GM12878 (cell line): ENCODE measurements around the gene C14orf93. TPM values are rescaled to one million over a fixed set of nuclear protein-coding genes. Genes with fewer than 3 reads are reported as not detected.

Source experiments
- ATAC-seq: fragments of 200-7000 bp; cut with Tn5 transposase; 3 replicates; pipeline ENCODE4 v1.9.1; 2020; ENCODE audit warnings: mild to moderate bottlenecking, moderate library complexity
- BruUV-seq: library from RNA; stranded (reverse); fragments of 400-500 nt; replicated peaks from 2 replicates; lab custom pipeline; 2021; lab: Mats Ljungman, UMichigan
- CTCF ChIA-PET: fragments of 300-600 bp; sonication (Branson Sonifier 250); formaldehyde crosslinking; extraction: SDS; loops from one replicate; lab custom pipeline; 2021; ENCODE audit warnings: inconsistent platforms; lab: Yijun Ruan, JAX
- POLR2A ChIA-PET: fragments of 350-600 bp; formaldehyde crosslinking; extraction: SDS; loops from one replicate; lab custom pipeline; 2021; ENCODE audit warnings: inconsistent platforms; lab: Charles Lee
- RAD21 ChIA-PET: fragments of 300-600 bp; sonication (Branson Sonifier 250); formaldehyde crosslinking; loops from one replicate; lab custom pipeline; 2023; ENCODE audit warnings: antibody characterized with exemption; ENCODE audit not compliant: unreplicated experiment; lab: Charles Lee
- SMC1A ChIA-PET: fragments of 300-600 bp; sonication (Branson Sonifier 250); formaldehyde crosslinking; loops from one replicate; lab custom pipeline; 2023; ENCODE audit not compliant: unreplicated experiment, uncharacterized antibody; lab: Charles Lee
- DNase-seq: peaks from one replicate; pipeline ENCODE4 v3.0.0-alpha.2; 2011; ENCODE audit warnings: low read depth, low spot score
- FAIRE-seq: peaks from 3 replicates; lab custom pipeline; 2011; peaks lifted over from hg19 to GRCh38; lab: Jason Lieb, UNC
- H2AFZ ChIP-seq: 2 replicates; pipeline ENCODE4 v1.6.0; 2011; ENCODE audit warnings: low read depth, low read length, control low read depth; ENCODE audit not compliant: control insufficient read depth
- H3K27ac ChIP-seq: 2 replicates; pipeline ENCODE4 v1.5.1; 2011; ENCODE audit warnings: control low read depth; ENCODE audit not compliant: control insufficient read depth, insufficient read depth
- H3K27me3 ChIP-seq, 2 experiments: replicated peaks in 1 of 2; 2 replicates each; pipeline versions ENCODE4 v1.6.0 to v1.6.1; 2011; ENCODE audit warnings: low read length in 1 of 2; ENCODE audit not compliant: control insufficient read depth in 2 of 2, insufficient read depth in 2 of 2
- H3K36me3 ChIP-seq, 2 experiments: 2 replicates each; pipeline ENCODE4 v1.5.1; 2011; ENCODE audit warnings: low read length in 1 of 2; ENCODE audit not compliant: control insufficient read depth in 2 of 2, insufficient read depth in 2 of 2
- H3K4me1 ChIP-seq: 2 replicates; pipeline ENCODE4 v1.6.1; 2011; ENCODE audit warnings: mild to moderate bottlenecking, low read length, moderate library complexity, mixed read lengths; ENCODE audit not compliant: control insufficient read depth, insufficient read depth
- H3K4me2 ChIP-seq: 2 replicates; pipeline ENCODE4 v1.6.0; 2011; ENCODE audit warnings: control low read depth; ENCODE audit not compliant: control insufficient read depth, insufficient read depth
- H3K4me3 ChIP-seq: fragments of 200-600 bp; sonication (generic); 2 replicates; pipeline ENCODE4 v1.5.1; 2016
- H3K79me2 ChIP-seq: 2 replicates; pipeline ENCODE4 v1.6.0; 2011; ENCODE audit warnings: low read length; ENCODE audit not compliant: control insufficient read depth, insufficient read depth
- H3K9ac ChIP-seq: 2 replicates; pipeline ENCODE4 v1.8.0; 2011; ENCODE audit warnings: low read length, control low read depth, mixed read lengths; ENCODE audit not compliant: control insufficient read depth, insufficient read depth
- H3K9me3 ChIP-seq: replicated peaks from 3 replicates; pipeline ENCODE4 v1.5.1; 2011; ENCODE audit warnings: mild to moderate bottlenecking, low read length; ENCODE audit not compliant: control insufficient read depth, insufficient read depth
- H4K20me1 ChIP-seq: 2 replicates; pipeline ENCODE4 v1.6.0; 2011; ENCODE audit not compliant: control insufficient read depth, insufficient read depth
- BCL3 ChIP-seq: IDR thresholded peaks from 2 replicates; pipeline ENCODE4 v1.6.1; 2011; ENCODE audit warnings: borderline replicate concordance, low read depth, mild to moderate bottlenecking, moderate library complexity, low read length; ENCODE audit not compliant: insufficient read depth, poor library complexity, severe bottlenecking
- CEBPB ChIP-seq, 2 experiments: fragments of 150-350 bp in 1 of 2; IDR thresholded peaks; 2 replicates each; pipeline ENCODE4 v1.6.1; 2012 to 2014; ENCODE audit warnings: low read depth in 2 of 2, low read length in 2 of 2, borderline replicate concordance in 1 of 2, inconsistent platforms in 1 of 2
- EGR1 ChIP-seq, 2 experiments: IDR thresholded peaks; 1 replicate in 1 of 2; 2 replicates in 1 of 2; pipeline ENCODE4 v1.6.1; 2011 to 2012; ENCODE audit warnings: low read depth in 2 of 2, low read length in 2 of 2, borderline replicate concordance in 1 of 2, mild to moderate bottlenecking in 1 of 2, moderate library complexity in 1 of 2
- IKZF1 ChIP-seq: fragments of 450-650 bp; conservative IDR thresholded peaks from 2 replicates; pipeline ENCODE4 v1.6.1; 2017; ENCODE audit warnings: antibody characterized with exemption, mild to moderate bottlenecking
- NFYB ChIP-seq: IDR thresholded peaks from 2 replicates; pipeline ENCODE4 v1.6.1; 2011; ENCODE audit warnings: low read depth, mild to moderate bottlenecking, low read length, improper control_type of control experiment, moderate library complexity; ENCODE audit not compliant: insufficient read depth
- NKRF ChIP-seq: fragments of 450-650 bp; conservative IDR thresholded peaks from 2 replicates; pipeline ENCODE4 v1.6.1; 2017; ENCODE audit warnings: mild to moderate bottlenecking, moderate library complexity
- RELA ChIP-seq: fragments of 450-650 bp; IDR thresholded peaks from 2 replicates; pipeline ENCODE4 v1.8.0; 2014; ENCODE audit warnings: borderline replicate concordance; ENCODE audit not compliant: partially characterized antibody
- RFX5 ChIP-seq: IDR thresholded peaks from 2 replicates; pipeline ENCODE4 v1.6.1; 2011; ENCODE audit warnings: low read depth, low read length, improper control_type of control experiment
- RUNX3 ChIP-seq: IDR thresholded peaks from 2 replicates; pipeline ENCODE4 v1.6.1; 2012; ENCODE audit warnings: low read length, inconsistent platforms
- SMARCA5 ChIP-seq: fragments of 450-650 bp; IDR thresholded peaks from 2 replicates; pipeline ENCODE4 v1.6.1; 2017; ENCODE audit warnings: mild to moderate bottlenecking
- ZBED1 ChIP-seq: IDR thresholded peaks from 2 replicates; pipeline ENCODE4 v1.6.1; 2016; ENCODE audit warnings: borderline replicate concordance
- ZNF687 ChIP-seq: fragments of 450-650 bp; IDR thresholded peaks from 2 replicates; pipeline ENCODE4 v1.6.1; 2017; ENCODE audit warnings: mild to moderate bottlenecking, moderate library complexity
- WGBS: methylation state at CpG from one replicate; pipeline ENCODE4 v1.1.6; 2016; ENCODE audit warnings: low lambda C conversion rate; ENCODE audit not compliant: insufficient replicate concordance, insufficient coverage; ENCODE audit errors: missing lambda C conversion rate; 5-methylcytosine and 5-hydroxymethylcytosine counted together
- in situ Hi-C: fragments of 300-500 bp; cut with MboI; formaldehyde crosslinking; loops from 9 replicates; pipeline ENCODE4 v1.14.3; 2018; ENCODE audit warnings: mixed read lengths
- intact Hi-C: fragments of 100-400 bp; cut with micrococcal nuclease; formaldehyde crosslinking; loops from one replicate; pipeline ENCODE4 v1.14.2; 2022; ENCODE audit not compliant: unreplicated experiment
- polyA plus RNA-seq, 11 experiments: library from polyadenylated mRNA; depleted of rRNA in 4 of 11; unstranded in 6 of 11; stranded (reverse) in 5 of 11; fragments of >200 nt; fragmentation: Nextera tagmentation in 4 of 11; fragmentation: Illumina TruSeq in 1 of 11; extraction: Ambion mirVana in 4 of 11; extraction: Trizol in 1 of 11; gene quantifications; 1 replicate in 1 of 11; 2 replicates in 10 of 11; pipeline versions ENCODE4 v1.2.1 to v1.2.3, GENCODE V29; 2011 to 2016; ENCODE audit warnings: inconsistent platforms in 2 of 11, missing spikeins in 2 of 11, low read depth in 1 of 11
- total RNA-seq, 4 experiments: library from RNA; depleted of rRNA in 3 of 4; stranded (reverse); fragments of >200 nt in 3 of 4; fragmentation: Illumina TruSeq in 1 of 4; extraction: Trizol in 1 of 4; gene quantifications; 2 replicates each; pipeline versions ENCODE4 v1.2.1 to v1.2.3, GENCODE V29; 2013 to 2021

The C14orf93 gene
- total and polyA plus RNA-seq, 10 of the 15 experiments (the other 5 are each of a cell fraction or from before 2014, with no cell fraction given) = 1.8 to 13.9 (median 10.2) TPM

GRCh38 chr14:22972313-22972930, 37.5 kb downstream of the C14orf93 start:
- SMC1A ChIA-PET = interaction anchor here (0.6 to 3.2 kb wide), 19 partner anchors 9 to 541 kb away, joined by 3 to 62 read pairs (median 5); partner anchors contain the start of genes AJUBA, C14orf119, CDH24 and HAUS4
- Histone ChIP-seq H3K27me3 (no peaks in the 10 kb centered on the region), H3K4me3 (no peak overlapping the region), H3K9me3 (no peaks in the 10 kb centered on the region), H3K4me1 (no peaks in the 10 kb centered on the region), H3K36me3 (no peaks in the 10 kb centered on the region), H3K9ac (no peak overlapping the region), H3K4me2 (no peak overlapping the region), H4K20me1 (no peaks in the 10 kb centered on the region), H3K27ac (no peak overlapping the region), H3K79me2 (no peaks in the 10 kb centered on the region), H2AFZ (no peak overlapping the region)
- in situ Hi-C loops = no loop called here
- no TSS peak for BruUV-seq
- DNase-seq = no peak
- POLR2A ChIA-PET = interaction anchor here (1.3 to 2.7 kb wide), 2 partner anchors 9 to 14 kb away, joined by 3 to 17 read pairs; no protein-coding TSS in a partner anchor
- ATAC-seq = no peak
- RAD21 ChIA-PET = interaction anchor here (0.8 to 8.8 kb wide), 14 partner anchors 9 to 215 kb away, joined by 3 to 110 read pairs (median 5); partner anchors contain the start of genes AJUBA, CDH24, HAUS4 and PRMT5
- intact Hi-C loops = loop anchor here (5.0 kb wide), 1 partner anchor 85 kb away; the partner anchor contains the start of gene CDH24
- FAIRE-seq = no peak
- WGBS = 31% methylated on average over 2 of the region's 2 CpGs
- CTCF ChIA-PET = interaction anchor here (0.8 to 13.2 kb wide), 36 partner anchors 9 to 315 kb away, joined by 3 to 370 read pairs (median 6); partner anchors contain the start of genes ACIN1, AJUBA, C14orf119 and CDH24
- TF ChIP-seq RELA (no peak), BCL3 (no peak), ZBED1 (no peak), IKZF1 (no peak), RFX5 (no peak), CEBPB (IDR thresholded peaks at IDR 0.05; ENCODE audit: borderline replicate concordance in 1 of 2, low read depth in 2 of 2, low read length in 2 of 2) (no peak), ZNF687 (no peak), NKRF (no peak), SMARCA5 (no peak), EGR1 (IDR thresholded peaks at IDR 0.05; ENCODE audit: borderline replicate concordance in 1 of 2, low read depth in 2 of 2, low read length in 2 of 2) (no peak), RUNX3 (no peak), NFYB (no peak)
